Osteoblast (primary cell): ENCODE results near the gene THAP5. TPM values are rescaled to one million over a fixed set of nuclear protein-coding genes. Genes with fewer than 3 reads are reported as not detected.

Source experiments
- DNase-seq: peaks from one replicate; pipeline ENCODE4 v3.0.0; 2011; ENCODE audit warnings: low spot score, mixed read lengths; ENCODE audit not compliant: insufficient read length; ENCODE audit errors: missing footprints
- H2AFZ ChIP-seq: 2 replicates; pipeline ENCODE4 v1.6.0; 2011; ENCODE audit warnings: mild to moderate bottlenecking, low read length
- H3K27ac ChIP-seq: 2 replicates; pipeline ENCODE4 v1.5.1; 2011; ENCODE audit warnings: mild to moderate bottlenecking, low read depth, low read length, moderate library complexity
- H3K27me3 ChIP-seq: 2 replicates; pipeline ENCODE4 v1.6.0; 2012; ENCODE audit warnings: mild to moderate bottlenecking, control low read depth, inconsistent platforms, low read length, moderate library complexity; ENCODE audit not compliant: insufficient read depth
- H3K36me3 ChIP-seq: 2 replicates; pipeline ENCODE4 v1.5.1; 2011; ENCODE audit warnings: mild to moderate bottlenecking, low read length, control low read depth, moderate library complexity; ENCODE audit not compliant: insufficient read depth
- H3K4me1 ChIP-seq: 2 replicates; pipeline ENCODE4 v1.5.1; 2011; ENCODE audit warnings: mild to moderate bottlenecking, low read length, control low read depth, moderate library complexity; ENCODE audit not compliant: insufficient read depth
- H3K4me2 ChIP-seq: 2 replicates; pipeline ENCODE4 v1.6.0; 2011; ENCODE audit warnings: mild to moderate bottlenecking, low read length; ENCODE audit not compliant: insufficient read depth
- H3K4me3 ChIP-seq: fragments of 200-600 bp; sonication (generic); 3 replicates; pipeline ENCODE4 v1.5.1; 2012; ENCODE audit warnings: mild to moderate bottlenecking, low read length, inconsistent platforms; ENCODE audit not compliant: insufficient read depth
- H3K79me2 ChIP-seq: 2 replicates; pipeline ENCODE4 v1.6.0; 2012; ENCODE audit warnings: mild to moderate bottlenecking, low read length, control low read depth, inconsistent platforms; ENCODE audit not compliant: insufficient read depth
- H3K9me3 ChIP-seq: 2 replicates; pipeline ENCODE4 v1.5.1; 2011; ENCODE audit warnings: low read depth, low read length, control low read depth
- H4K20me1 ChIP-seq: 2 replicates; pipeline ENCODE4 v1.6.0; 2012; ENCODE audit warnings: mild to moderate bottlenecking, low read length, control low read depth; ENCODE audit not compliant: insufficient read depth
- CTCF ChIP-seq: IDR thresholded peaks from 2 replicates; pipeline ENCODE4 v1.5.1; 2011; ENCODE audit warnings: mild to moderate bottlenecking, low read depth, low read length, moderate library complexity; ENCODE audit errors: extremely low read depth
- total RNA-seq: library from RNA; depleted of rRNA; stranded (reverse); fragments of >200 nt; gene quantifications from 2 replicates; pipeline ENCODE4 v1.2.3, GENCODE V29; 2012

THAP5 gene
- total RNA-seq, 1 donor: 25.7 TPM

GRCh38 chr7:108568801-108569380, 615 bp downstream of the THAP5 start:
- Histone ChIP-seq H4K20me1 (no peaks in the 10 kb centered on the region), H2AFZ (peak overlapping the region; percentile 98), H3K4me2 (peak overlapping the region; percentile 92), H3K27ac (peak overlapping the region; percentile 98), H3K36me3 (no peaks in the 10 kb centered on the region), H3K9me3 (no peaks in the 10 kb centered on the region), H3K4me1 (peaks cover 25% of the 10 kb centered on the region), H3K4me3 (peak overlapping the region; percentile 91), H3K27me3 (no peaks in the 10 kb centered on the region), H3K79me2 (peaks cover 51% of the 10 kb centered on the region)
- no peak for TF ChIP-seq CTCF
- DNase-seq: peak; percentile 55

GRCh38 chr7:108565987-108566386, 3.5 kb downstream of the THAP5 start:
- H3K9me3 ChIP-seq: no peaks in the 10 kb centered on the region
- H3K36me3 ChIP-seq: no peaks in the 10 kb centered on the region
- peaks cover 2% of the 10 kb centered on the region for H4K20me1 ChIP-seq
- H2AFZ ChIP-seq: no peak overlapping the region
- H3K27ac ChIP-seq: no peak overlapping the region
- peaks cover 22% of the 10 kb centered on the region for H3K4me1 ChIP-seq
- H3K79me2 ChIP-seq: peaks cover 42% of the 10 kb centered on the region
- no peak overlapping the region for H3K4me2 ChIP-seq
- no peak for DNase-seq
- no peak for TF ChIP-seq CTCF
- no peak overlapping the region for H3K4me3 ChIP-seq
- H3K27me3 ChIP-seq: no peaks in the 10 kb centered on the region

- no peak overlapping the region for H3K4me2 ChIP-seq
- no peaks in the 10 kb centered on the region for H3K27me3 ChIP-seq
- H3K9me3 ChIP-seq: no peaks in the 10 kb centered on the region
- peaks cover 4% of the 10 kb centered on the region for H3K4me1 ChIP-seq
- H3K79me2 ChIP-seq: peaks cover 6% of the 10 kb centered on the region
- H2AFZ ChIP-seq: no peak overlapping the region
- H3K4me3 ChIP-seq: no peak overlapping the region
- no peak for TF ChIP-seq CTCF
- no peak for DNase-seq
- H4K20me1 ChIP-seq: peaks cover 2% of the 10 kb centered on the region
- peak overlapping the region; percentile 41 for H3K27ac ChIP-seq
- H3K36me3 ChIP-seq: no peaks in the 10 kb centered on the region
Measured at GRCh38 chr7:108561047-108561619, 8.4 kb downstream of the THAP5 start.

- Histone ChIP-seq H3K4me3 (no peak overlapping the region), H3K27me3 (no peaks in the 10 kb centered on the region), H4K20me1 (peaks cover 2% of the 10 kb centered on the region), H2AFZ (no peak overlapping the region), H3K4me2 (no peak overlapping the region), H3K79me2 (no peaks in the 10 kb centered on the region), H3K9me3 (no peaks in the 10 kb centered on the region), H3K27ac (no peak overlapping the region), H3K36me3 (no peaks in the 10 kb centered on the region), H3K4me1 (peaks cover 4% of the 10 kb centered on the region)
- no peak for TF ChIP-seq CTCF
- DNase-seq: no peak
Measured at GRCh38 chr7:108559253-108559652, 10.3 kb downstream of the THAP5 start.
